ENCODE results near the gene RHD.
"Not testable (repeated sequence)": the region's sequence is repeated elsewhere in the genome, so short reads cannot be mapped to it uniquely, and the experiment has no call there.

Gene RHD

GRCh38 chr1:25259813-25260212 lies 12.5 kb upstream of the RHD start:
- not testable (repeated sequence) for DNase-seq

DNA sequence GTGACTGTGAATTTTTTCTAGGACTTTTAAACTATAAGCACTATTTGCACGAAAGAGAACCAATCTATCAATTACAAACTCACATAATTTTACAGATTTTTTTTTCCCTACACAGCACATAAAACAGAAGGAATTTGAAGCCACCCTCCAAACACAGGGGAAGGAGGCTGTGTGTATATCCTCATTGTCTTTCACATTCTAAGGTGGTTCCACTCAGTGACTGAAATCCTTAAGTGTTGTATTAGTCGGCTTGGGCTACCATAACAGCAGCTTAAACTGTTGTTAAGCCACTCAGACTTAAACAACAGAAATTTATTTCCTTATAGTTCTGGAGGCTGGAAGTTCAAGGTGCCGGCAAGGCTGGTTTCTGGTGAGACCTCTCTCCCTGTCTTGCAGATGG lies 12.0 kb upstream of the RHD start:
- DNase-seq = not testable (repeated sequence)

DNA sequence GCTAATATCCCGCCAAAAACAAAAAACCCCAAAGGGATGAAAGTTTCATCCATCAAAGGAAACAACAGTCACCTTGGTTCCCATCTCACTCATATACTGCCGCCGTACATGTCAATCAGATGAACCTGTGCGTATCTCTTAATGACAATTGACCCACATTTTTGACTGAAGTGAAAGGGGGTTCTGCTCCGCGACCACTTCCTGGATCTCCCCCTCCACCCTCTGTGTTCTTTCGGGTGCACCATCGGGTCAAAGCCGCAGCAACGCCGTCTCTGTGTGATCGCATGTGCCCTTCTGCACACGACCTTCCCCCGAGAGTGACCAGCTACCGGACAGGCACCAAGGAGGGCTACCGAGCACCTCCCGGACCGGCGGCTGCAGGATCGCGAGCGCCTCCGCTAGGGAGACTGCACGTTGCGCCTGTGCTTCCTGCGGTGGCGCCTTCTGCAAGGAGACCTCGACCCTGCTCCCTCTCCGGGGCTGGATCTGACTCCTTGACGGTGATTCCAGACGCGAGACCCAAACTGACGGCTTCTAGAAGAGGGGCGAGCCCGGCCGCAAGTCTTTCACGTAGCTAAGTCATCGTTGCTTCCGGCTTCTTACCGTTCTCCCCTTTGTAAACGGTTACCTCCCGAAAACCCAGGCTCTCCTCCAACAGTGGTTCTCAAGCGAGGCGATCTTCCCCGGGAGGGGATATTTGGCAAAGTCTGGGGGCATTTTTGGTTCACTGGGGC lies 5.6 kb upstream of the RHD start:
- not testable (repeated sequence) for DNase-seq

GRCh38 chr1:25267288-25268142 lies 4.8 kb upstream of the RHD start:
- peak; percentile 23 to 38 for DNase-seq

GRCh38 chr1:25268143-25268760 lies 4.1 kb upstream of the RHD start:
- not testable (repeated sequence) for DNase-seq

DNA sequence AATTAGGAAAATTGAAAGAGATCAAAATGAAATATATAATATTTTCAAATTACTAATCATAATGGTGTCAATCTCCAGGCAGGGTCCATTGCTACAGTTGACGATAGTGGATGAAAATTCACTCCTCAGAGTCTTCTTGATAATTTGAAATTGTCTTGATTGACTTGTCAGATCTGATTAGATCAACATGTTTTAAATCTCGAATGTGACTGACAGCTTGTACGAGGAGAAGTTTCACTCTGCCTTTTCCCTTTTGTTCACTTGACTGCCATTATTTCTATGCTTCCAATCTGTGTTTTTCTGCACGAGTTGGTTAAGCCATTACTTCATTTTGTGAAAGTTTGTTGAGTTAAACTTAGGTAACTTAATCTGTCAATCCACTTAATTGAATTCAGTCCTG lies 3.3 kb downstream of the RHD start:
- not testable (repeated sequence) for DNase-seq

GRCh38 chr1:25277295-25277694 lies 5.0 kb downstream of the RHD start:
- DNase-seq = not testable (repeated sequence)

DNA sequence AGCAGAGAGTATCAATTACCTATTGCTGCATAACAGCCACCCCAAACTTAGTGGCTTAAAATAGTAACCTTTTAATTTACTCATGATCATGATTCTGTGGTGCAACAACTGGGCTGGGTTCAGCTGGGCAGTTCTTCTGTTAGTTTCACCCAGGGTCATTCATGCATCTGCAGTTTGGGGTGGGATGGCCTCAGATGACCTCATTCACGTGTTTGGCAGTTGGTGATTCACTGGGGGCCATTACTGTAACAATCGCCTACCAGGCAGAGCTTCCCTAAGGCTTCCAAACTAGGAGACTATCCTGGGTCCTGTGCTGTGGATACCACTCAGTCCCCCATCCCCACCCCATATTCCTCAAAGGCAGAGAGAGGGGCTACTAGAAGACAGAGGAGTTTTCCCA lies 6.0 kb downstream of the RHD start:
- not testable (repeated sequence) for DNase-seq

- DNase-seq = not testable (repeated sequence)
Measured at GRCh38 chr1:25278790-25279189, 6.5 kb downstream of the RHD start.

GRCh38 chr1:25279693-25280111 lies 7.4 kb downstream of the RHD start:
- DNase-seq = not testable (repeated sequence)

GRCh38 chr1:25285862-25286261 lies 13.6 kb downstream of the RHD start:
- DNase-seq = not testable (repeated sequence)

DNA sequence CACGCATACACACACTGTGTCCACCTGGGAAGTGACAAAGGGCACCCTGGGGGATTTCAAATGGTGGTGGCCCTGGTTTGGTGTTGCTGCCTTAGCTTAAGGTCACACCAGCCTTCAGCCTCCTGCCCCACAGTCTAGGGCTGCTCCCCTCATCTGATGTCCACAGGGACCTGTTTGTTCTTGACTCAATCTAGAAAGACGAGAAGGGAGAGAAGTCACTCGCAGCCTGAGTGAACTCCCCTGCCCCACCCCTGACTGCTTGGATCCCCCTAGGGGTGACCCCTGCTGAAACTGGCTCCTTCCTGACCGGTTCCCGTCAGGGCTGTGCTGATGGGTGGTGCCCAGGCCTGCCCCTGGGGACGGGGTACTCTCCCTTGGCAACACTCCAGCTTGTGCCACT lies 14.9 kb downstream of the RHD start:
- DNase-seq = not testable (repeated sequence)

DNA sequence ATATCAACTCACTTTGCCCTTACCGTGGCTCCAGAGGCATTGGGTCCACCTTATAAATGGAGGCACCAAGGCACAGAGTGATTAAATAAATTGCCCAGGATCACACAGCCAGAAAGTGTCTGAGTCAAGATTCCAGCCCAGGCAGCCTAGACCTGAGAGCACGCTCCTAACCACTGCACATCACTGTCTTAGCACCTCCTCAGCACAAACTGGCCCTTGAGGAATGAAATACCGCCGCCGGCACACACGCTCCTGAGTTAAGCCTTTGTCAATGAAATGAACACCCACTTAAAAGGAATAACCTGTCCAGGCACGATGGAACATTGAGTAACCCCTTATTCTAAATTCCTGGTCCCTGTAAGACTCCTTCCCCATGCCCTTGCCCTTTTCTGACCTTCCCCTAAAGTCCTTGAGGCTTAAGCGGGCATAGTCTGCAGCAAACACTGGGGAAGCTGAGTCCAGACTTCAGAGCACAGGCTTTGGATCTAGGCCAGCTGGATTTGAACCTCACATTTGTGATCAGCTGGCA lies 16.3 kb downstream of the RHD start:
- DNase-seq = not testable (repeated sequence)

DNA sequence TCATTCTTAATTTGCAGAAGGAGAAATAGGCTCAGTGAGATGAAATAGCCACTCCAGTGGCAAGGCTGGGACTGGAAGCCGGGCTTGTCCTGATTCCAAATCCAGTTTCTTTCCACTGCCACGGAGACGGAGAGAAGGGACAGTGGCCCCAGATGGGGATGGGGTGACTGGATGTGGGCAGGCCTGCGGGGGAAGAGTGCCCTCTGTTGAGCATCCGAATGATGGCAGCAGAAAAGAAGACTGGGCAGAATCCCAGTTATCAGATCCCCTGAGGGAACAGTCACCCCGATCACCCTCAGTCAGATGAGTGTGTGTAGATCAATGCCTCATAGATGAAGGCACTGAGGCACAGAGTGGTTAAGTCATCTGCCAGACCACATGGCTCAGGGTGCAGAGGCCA lies 17.7 kb downstream of the RHD start:
- DNase-seq = not testable (repeated sequence)

- not testable (repeated sequence) for DNase-seq
Measured at GRCh38 chr1:25293426-25293825, 21.1 kb downstream of the RHD start.

- DNase-seq = not testable (repeated sequence)
Measured at GRCh38 chr1:25294889-25295826, 22.8 kb downstream of the RHD start.

GRCh38 chr1:25296501-25296900 lies 24.2 kb downstream of the RHD start:
- DNase-seq = not testable (repeated sequence)

DNA sequence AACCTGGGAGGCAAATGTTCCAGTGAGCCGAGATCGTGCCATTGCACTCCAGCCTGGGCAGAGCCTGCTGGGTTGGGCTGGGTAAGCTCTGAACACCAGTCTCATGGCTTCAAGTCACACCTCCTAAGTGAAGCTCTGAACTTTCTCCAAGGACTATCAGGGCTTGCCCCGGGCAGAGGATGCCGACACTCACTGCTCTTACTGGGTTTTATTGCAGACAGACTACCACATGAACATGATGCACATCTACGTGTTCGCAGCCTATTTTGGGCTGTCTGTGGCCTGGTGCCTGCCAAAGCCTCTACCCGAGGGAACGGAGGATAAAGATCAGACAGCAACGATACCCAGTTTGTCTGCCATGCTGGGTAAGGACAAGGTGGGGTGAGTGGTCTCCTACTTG lies 28.4 kb downstream of the RHD start:
- not testable (repeated sequence) for DNase-seq

- not testable (repeated sequence) for DNase-seq
Measured at GRCh38 chr1:25302330-25302729, 30.0 kb downstream of the RHD start.

DNA sequence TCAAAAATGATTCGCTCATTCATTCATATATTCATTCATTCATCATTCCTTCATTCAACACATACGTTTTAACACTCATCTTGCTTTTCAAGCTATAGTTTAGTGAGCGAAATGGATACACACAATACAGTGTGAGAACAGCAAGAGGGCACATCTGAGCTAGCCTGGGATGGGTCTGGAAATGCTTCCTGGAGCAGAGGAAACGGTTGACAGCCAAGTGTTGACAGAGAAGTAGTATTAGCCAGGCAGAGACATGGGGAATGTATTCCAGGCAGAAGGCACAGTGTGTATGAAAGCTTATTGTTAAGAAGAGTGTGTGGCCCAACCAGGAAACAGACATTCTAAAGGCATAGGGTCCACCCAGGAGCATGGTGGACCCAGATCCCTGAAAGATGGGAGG lies 32.6 kb downstream of the RHD start:
- DNase-seq = not testable (repeated sequence)

DNA sequence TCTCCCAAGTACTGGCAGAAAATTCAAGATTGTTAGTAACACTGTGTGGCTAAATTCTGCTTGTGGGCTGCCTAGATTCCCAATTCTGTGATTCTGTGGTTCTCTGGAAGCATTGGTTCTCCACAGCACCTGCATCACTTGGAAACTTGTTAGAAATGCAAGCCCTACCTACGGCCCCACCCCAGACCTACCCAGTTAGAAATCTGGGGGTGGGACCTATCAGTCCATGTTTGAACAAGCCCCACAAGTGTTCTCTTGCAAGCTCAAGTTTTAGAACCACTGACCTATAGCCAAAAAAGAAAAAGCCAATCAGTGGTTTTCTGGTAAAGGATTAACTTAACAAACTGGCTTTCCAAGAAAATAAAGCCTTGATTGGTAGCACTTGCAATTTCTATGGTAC lies 35.9 kb downstream of the RHD start:
- DNase-seq = not testable (repeated sequence)

DNA sequence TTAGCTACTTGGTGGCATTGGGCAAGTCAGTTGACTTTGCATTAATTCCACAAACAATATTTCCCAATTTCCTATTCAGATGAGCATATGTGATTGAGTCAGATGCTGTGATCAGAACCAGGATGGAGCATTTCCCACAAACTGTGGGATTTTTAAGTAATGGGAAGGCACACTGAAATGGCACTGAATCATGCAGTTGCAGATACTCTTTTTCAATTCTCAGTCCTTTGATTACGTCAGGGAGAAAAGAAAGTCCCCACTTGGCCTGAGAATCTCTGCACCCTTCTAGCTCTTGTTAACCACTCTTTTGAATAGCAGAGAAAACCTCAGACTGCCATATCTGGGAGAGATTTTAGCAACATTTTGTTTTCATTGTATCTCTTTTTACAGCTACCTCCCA lies 36.8 kb downstream of the RHD start:
- not testable (repeated sequence) for DNase-seq
